Activated CD8-positive, alpha-beta T cell treated with anti-CD3 and anti-CD28 coated beads for 36 hours (primary cell): ENCODE data around the gene CCR8. TPM values are rescaled to one million over a fixed set of nuclear protein-coding genes. Genes with fewer than 3 reads are reported as not detected.
A peak's percentile ranks its signal among the peaks of the same experiment; 100 is the strongest.

ENCODE experiments used
- ATAC-seq: fragments of 200-7000 bp; cut with Tn5 transposase; one replicate; pipeline ENCODE4 v1.10.0; 2021; ENCODE audit warnings: mild to moderate bottlenecking, moderate library complexity
- CTCF ChIA-PET: fragments of 350-600 bp; sonication (Branson Sonifier 250); formaldehyde crosslinking; loops from one replicate; lab custom pipeline; 2021; ENCODE audit warnings: antibody characterized with exemption; lab: Charles Lee
- POLR2A ChIA-PET: fragments of 350-600 bp; sonication (Branson Sonifier 250); formaldehyde crosslinking; loops from one replicate; lab custom pipeline; 2021; ENCODE audit warnings: antibody characterized with exemption; lab: Charles Lee
- DNase-seq: peaks from one replicate; pipeline ENCODE4 v3.0.0-alpha.2; 2020
- H3K27ac Mint-ChIP-seq: one replicate; pipeline ENCODE4 v1.8.0; 2021; ENCODE audit warnings: mild to moderate bottlenecking, mixed read lengths
- H3K27me3 Mint-ChIP-seq: one replicate; pipeline ENCODE4 v1.8.0; 2021; ENCODE audit warnings: mixed read lengths
- H3K36me3 Mint-ChIP-seq: one replicate; pipeline ENCODE4 v1.8.0; 2021; ENCODE audit warnings: low read depth, mixed read lengths
- H3K4me1 Mint-ChIP-seq: one replicate; pipeline ENCODE4 v1.8.0; 2021; ENCODE audit warnings: low read depth, mixed read lengths
- H3K4me3 Mint-ChIP-seq: one replicate; pipeline ENCODE4 v1.8.0; 2021; ENCODE audit warnings: mild to moderate bottlenecking, moderate library complexity, mixed read lengths
- H3K9me3 Mint-ChIP-seq: one replicate; pipeline ENCODE4 v1.8.0; 2021; ENCODE audit warnings: mixed read lengths
- intact Hi-C: fragments of 100-400 bp; cut with micrococcal nuclease; formaldehyde crosslinking; loops from one replicate; pipeline ENCODE4 v1.10.0; 2022
- total RNA-seq, 2 experiments: library from RNA; stranded (reverse); gene quantifications; one replicate each; pipeline ENCODE4 v1.2.3, GENCODE V29; 2021
- TF ChIP-seq, protein P1 (sequence below): fragments of 200-600 bp; IDR thresholded peaks from one replicate; pipeline ENCODE4 v1.8.0; 2022; ENCODE audit warnings: antibody characterized with exemption, mild to moderate bottlenecking

The CCR8 gene
- total RNA-seq, 2 experiments from 2014 or later = 0.34 to 0.56 TPM

DNA sequence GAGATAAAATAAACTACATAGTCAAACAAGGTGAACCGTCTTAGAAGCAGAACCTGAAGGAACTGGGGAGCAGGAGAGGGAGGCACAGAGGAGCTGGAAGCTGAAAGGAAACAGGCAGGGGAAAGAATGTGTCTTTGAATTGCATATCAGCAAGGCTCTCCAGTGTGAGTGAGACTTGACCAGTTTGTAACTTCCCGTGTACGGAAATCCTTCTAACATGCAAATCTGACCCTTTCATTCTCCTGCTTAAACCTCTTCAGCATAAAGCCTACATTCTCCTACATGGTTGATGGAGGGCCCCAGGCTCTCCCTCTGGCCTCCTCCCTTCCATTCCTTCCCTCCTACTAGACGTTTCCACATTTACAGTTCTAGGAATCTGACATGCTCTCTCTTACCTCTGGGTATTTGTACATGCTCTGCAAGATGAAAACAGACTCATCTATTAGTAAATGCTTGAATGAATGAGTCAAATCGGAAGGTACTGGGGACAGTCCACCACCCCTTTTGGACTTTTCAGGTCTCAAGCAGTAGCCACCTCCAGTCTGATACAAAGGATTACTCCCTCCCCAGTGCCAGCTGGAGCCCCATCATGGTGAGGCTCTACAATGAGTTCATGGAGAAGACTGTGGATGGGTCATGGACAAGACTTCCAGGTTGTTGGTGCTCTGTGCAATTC lies 47.6 kb downstream of the CCR8 start:
- Mint-ChIP-seq H3K36me3 (no peaks in the 10 kb centered on the region), H3K9me3 (no peaks in the 10 kb centered on the region), H3K4me3 (no peak overlapping the region), H3K27ac (no peak overlapping the region), H3K4me1 (no peaks in the 10 kb centered on the region), H3K27me3 (no peaks in the 10 kb centered on the region)
- no peak for ATAC-seq
- ChIA-PET CTCF (interaction anchor here (1.2 to 10.9 kb wide), 8 partner anchors 11 to 187 kb away, joined by 3 to 167 read pairs (median 8); partner anchors contain the start of gene XIRP1), POLR2A (interaction anchor here (1.6 to 2.1 kb wide), 2 partner anchors 29 to 30 kb away, joined by 3 to 9 read pairs; partner anchors contain the start of gene RPSA)
- no peak for DNase-seq
- intact Hi-C loops = loop anchor here (5.0 to 10.0 kb wide), 2 partner anchors 85 to 182 kb away; partner anchors contain the start of gene XIRP1
- TF ChIP-seq, protein P1, sequence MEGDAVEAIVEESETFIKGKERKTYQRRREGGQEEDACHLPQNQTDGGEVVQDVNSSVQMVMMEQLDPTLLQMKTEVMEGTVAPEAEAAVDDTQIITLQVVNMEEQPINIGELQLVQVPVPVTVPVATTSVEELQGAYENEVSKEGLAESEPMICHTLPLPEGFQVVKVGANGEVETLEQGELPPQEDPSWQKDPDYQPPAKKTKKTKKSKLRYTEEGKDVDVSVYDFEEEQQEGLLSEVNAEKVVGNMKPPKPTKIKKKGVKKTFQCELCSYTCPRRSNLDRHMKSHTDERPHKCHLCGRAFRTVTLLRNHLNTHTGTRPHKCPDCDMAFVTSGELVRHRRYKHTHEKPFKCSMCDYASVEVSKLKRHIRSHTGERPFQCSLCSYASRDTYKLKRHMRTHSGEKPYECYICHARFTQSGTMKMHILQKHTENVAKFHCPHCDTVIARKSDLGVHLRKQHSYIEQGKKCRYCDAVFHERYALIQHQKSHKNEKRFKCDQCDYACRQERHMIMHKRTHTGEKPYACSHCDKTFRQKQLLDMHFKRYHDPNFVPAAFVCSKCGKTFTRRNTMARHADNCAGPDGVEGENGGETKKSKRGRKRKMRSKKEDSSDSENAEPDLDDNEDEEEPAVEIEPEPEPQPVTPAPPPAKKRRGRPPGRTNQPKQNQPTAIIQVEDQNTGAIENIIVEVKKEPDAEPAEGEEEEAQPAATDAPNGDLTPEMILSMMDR = no peak

DNA sequence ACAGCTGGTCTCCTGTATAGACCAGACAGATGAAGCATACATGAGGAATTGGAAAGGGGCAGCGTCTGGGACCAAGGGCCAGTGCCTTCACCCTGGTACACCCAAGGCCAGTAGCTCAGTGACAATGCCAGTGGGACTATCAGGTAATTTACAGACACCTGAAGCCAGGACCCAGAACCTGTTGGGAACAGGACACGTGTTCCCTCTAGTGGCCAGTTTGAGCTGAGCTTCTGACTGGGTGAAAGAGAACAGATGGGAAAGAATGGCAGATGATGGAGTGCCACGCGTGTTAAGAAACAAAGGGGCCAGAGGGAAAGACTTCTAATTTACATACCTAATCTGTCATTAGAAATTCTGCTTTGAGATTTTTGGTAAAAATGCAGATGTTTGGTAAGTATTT lies 48.6 kb downstream of the CCR8 start:
- Mint-ChIP-seq H3K4me3 (no peak overlapping the region), H3K27ac (no peak overlapping the region)
- POLR2A ChIA-PET = interaction anchor here (0.6 to 2.1 kb wide), 3 partner anchors 28 to 730 kb away, joined by 3 to 9 read pairs (median 3); partner anchors contain the start of gene RPSA

DNA sequence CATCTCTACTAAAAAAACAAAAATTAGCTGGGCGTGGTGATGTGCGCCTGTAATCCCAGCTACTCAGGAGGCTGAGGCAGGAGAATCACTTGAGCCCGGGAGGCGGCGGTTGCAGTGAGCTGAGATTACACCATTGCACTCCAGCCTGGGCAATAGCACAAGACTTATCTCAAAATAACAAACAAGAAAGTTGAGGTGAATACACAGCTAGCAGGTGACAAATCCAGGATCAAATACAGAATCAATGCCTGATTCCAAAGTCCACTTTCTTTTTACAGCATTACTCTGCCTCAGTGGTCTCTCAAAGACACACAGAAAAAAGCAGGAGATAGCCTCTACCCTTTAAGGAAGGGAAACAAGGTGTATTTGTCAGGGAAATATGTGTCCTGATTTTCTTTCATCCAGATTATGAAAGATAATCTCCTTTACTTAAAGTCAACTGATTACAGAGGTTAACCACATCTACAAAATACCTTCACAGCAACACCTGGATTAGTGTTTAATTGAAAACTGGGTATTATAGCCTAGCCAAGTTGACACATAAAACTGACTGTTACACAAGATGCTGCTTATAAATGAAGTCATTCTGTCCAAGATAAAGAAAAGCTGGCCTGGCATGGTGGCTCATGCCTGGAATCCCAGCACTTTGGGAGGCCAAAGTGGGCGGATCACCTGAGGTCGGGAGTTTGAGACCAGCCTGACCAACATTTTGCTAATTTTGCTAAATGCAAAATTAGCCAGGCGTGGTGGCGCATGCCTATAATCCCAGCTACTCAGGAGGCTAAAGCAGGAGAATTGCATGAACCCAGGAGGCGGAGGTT lies 49.7 kb downstream of the CCR8 start:
- intact Hi-C loops = loop anchor here (5.0 to 10.0 kb wide), 2 partner anchors 87 to 184 kb away; partner anchors contain the start of gene XIRP1
- ChIA-PET CTCF (interaction anchor here (0.7 to 10.9 kb wide), 9 partner anchors 9 to 189 kb away, joined by 3 to 167 read pairs (median 4); no protein-coding TSS in a partner anchor), POLR2A (interaction anchor here (2.1 kb wide), 1 partner anchor 27 kb away, joined by 9 read pairs; the partner anchor contains the start of gene RPSA)
- TF ChIP-seq, protein P1 = no peak
- Mint-ChIP-seq H3K27ac (no peak overlapping the region), H3K9me3 (no peaks in the 10 kb centered on the region), H3K27me3 (no peaks in the 10 kb centered on the region), H3K4me1 (peaks cover 5% of the 10 kb centered on the region), H3K4me3 (no peak overlapping the region), H3K36me3 (no peaks in the 10 kb centered on the region)
- ATAC-seq (no peak), DNase-seq (no peak)

More for the DNA sequence above, 48.6 kb downstream of the CCR8 start:
- Mint-ChIP-seq H3K4me1 (peaks cover 5% of the 10 kb centered on the region), H3K9me3 (no peaks in the 10 kb centered on the region), H3K27me3 (no peaks in the 10 kb centered on the region), H3K36me3 (no peaks in the 10 kb centered on the region)
- intact Hi-C loops = loop anchor here (5.0 to 10.0 kb wide), 2 partner anchors 86 to 183 kb away; partner anchors contain the start of gene XIRP1
- DNase-seq = peak; percentile 74
- CTCF ChIA-PET = interaction anchor here (0.6 to 10.9 kb wide), 13 partner anchors 9 to 297 kb away, joined by 3 to 167 read pairs (median 4); no protein-coding TSS in a partner anchor
- ATAC-seq = peak; percentile 87
- TF ChIP-seq, protein P1 = peak; percentile 75

DNA sequence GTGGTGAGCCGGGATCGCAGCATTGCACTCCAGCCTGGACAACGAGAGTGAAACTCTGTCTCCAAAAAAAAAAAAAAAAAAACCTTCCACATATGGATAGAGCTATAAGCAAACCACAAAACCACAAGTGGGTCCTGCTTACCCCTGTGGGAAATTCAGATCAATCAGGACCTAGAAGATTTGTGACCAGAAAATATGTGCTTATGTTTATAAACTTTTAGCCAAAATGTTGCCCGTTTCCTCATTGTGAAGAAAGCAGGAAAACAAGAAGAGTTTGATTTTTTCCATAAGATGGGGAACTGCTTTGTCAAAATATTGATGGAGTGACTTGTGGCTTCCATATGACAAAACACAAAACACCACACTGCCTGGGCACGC lies 50.3 kb downstream of the CCR8 start:
- DNase-seq (no peak), ATAC-seq (no peak)
- Mint-ChIP-seq H3K9me3 (no peaks in the 10 kb centered on the region), H3K27ac (no peak overlapping the region), H3K27me3 (no peaks in the 10 kb centered on the region), H3K36me3 (peaks cover 2% of the 10 kb centered on the region), H3K4me1 (peaks cover 6% of the 10 kb centered on the region), H3K4me3 (no peak overlapping the region)
- intact Hi-C loops = loop anchor here (5.0 to 10.0 kb wide), 2 partner anchors 87 to 185 kb away; partner anchors contain the start of gene XIRP1
- ChIA-PET CTCF (interaction anchor here (0.7 to 10.9 kb wide), 3 partner anchors 81 to 190 kb away, joined by 3 to 167 read pairs (median 3); no protein-coding TSS in a partner anchor), POLR2A (no interaction called here)
- TF ChIP-seq, protein P1 = no peak
